Effector memory CD4-positive, alpha-beta T cell (primary cell): ENCODE measurements around the gene SORCS2.
A peak's percentile ranks its signal among the peaks of the same experiment; 100 is the strongest.

Experiments used
- DNase-seq, 3 donors: peaks; one replicate each; pipeline ENCODE4 v3.0.0-alpha.2; 2020
- H3K27ac ChIP-seq: 2 replicates; pipeline ENCODE4 v1.7.0; 2013; ENCODE audit warnings: mild to moderate bottlenecking, low read length, moderate library complexity; ENCODE audit not compliant: insufficient read depth, poor library complexity, severe bottlenecking
- H3K27me3 ChIP-seq: replicated peaks from 2 replicates; pipeline ENCODE4 v1.7.0; 2013; ENCODE audit warnings: mild to moderate bottlenecking, low read length; ENCODE audit not compliant: insufficient read depth, control insufficient read depth, poor library complexity, severe bottlenecking
- H3K36me3 ChIP-seq: 2 replicates; pipeline ENCODE4 v1.7.0; 2013; ENCODE audit warnings: mild to moderate bottlenecking, low read length, moderate library complexity; ENCODE audit not compliant: control insufficient read depth, insufficient read depth
- H3K4me1 ChIP-seq: 2 replicates; pipeline ENCODE4 v1.7.0; 2013; ENCODE audit warnings: low read length, mild to moderate bottlenecking; ENCODE audit not compliant: control insufficient read depth, insufficient read depth, poor library complexity, severe bottlenecking
- H3K4me3 ChIP-seq: 2 replicates; pipeline ENCODE4 v1.7.0; 2013; ENCODE audit warnings: low read length, low read depth, mild to moderate bottlenecking; ENCODE audit not compliant: insufficient read depth, poor library complexity, severe bottlenecking
- H3K9me3 ChIP-seq: 2 replicates; pipeline ENCODE4 v1.7.0; 2013; ENCODE audit warnings: mild to moderate bottlenecking, low read length, moderate library complexity; ENCODE audit not compliant: control insufficient read depth

Gene SORCS2

DNA sequence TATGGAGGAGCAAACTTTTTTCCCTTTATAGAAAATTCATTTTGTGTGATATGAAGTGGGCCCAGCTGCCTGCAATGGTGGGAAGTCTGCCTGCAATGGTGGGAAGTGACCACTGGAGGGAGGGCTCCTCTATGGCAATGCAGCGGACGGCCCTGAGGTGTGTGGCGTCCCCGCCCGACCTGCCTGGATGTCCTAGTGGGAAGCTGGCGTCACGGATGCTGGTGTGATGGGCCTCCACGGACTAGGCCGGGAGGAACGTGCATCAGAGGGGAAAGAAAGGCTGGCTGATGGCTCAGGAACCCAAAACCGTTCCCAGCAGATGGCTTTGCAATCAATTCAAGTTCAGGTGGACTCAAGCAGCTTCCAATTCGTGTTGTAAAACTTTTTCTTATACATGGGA, 569.4 kb downstream of the SORCS2 start:
- peak in 1 of 3 donors; percentile 15 for DNase-seq
- peaks cover 14% of the 10 kb centered on the region for H3K4me1 ChIP-seq
- no peak overlapping the region for H3K4me3 ChIP-seq
- H3K27ac ChIP-seq: no peak overlapping the region
- H3K9me3 ChIP-seq: no peaks in the 10 kb centered on the region
- no peaks in the 10 kb centered on the region for H3K27me3 ChIP-seq
- H3K36me3 ChIP-seq: peaks cover 12% of the 10 kb centered on the region

DNA sequence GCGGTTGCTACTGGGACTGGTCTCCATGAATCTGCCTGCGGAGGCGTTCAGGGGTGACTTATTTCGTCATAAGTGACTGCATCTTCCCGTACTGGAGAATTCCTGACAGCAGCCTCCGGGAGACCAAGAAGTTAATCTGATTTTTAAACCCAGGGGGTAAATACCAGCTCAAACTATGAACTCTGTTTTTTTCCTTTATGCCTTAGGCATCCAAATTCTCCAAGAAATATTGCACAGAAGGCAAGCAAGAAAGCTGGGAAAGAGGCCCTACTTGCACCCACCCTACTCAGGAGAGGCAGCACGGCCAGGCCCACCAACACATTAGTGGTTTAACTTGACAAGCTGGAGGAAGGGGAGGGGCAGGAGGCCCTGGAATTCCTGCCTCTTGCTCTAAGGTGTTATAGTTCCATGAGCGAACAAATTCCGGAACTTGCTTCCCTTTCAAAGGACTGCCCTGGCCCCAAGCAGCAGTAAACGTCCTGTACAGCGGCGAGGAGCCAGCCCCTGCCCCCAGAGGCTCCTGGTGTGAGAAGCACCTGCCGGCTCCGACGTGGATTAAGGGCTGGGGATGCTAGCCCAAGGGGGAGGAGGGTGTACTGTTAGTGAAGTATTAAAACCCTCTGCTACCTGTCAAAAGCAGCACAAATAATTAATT, 570.2 kb downstream of the SORCS2 start:
- H3K36me3 ChIP-seq: peaks cover 12% of the 10 kb centered on the region
- no peak overlapping the region for H3K27ac ChIP-seq
- peaks cover 14% of the 10 kb centered on the region for H3K4me1 ChIP-seq
- H3K4me3 ChIP-seq: no peak overlapping the region
- no peaks in the 10 kb centered on the region for H3K9me3 ChIP-seq
- no peak for DNase-seq
- H3K27me3 ChIP-seq: no peaks in the 10 kb centered on the region

DNA sequence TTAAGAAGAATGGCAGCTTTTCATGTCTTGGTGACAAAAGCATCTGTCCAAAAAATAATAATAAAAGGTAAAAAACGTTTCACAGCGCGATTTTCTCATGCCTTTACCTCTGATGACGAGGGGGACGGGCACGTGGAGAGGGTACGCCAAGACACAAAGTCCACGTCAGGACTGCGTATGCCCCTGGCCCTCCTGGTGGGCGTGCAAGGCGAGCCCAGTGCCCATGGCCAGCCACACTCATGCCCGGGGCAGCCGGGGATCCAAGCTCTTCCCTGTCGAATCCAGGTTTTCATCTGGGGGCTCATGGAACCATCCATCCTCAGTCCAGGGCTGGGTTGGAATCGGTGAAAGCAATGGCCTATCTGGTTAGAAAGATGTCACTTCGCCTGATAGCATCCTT, 570.8 kb downstream of the SORCS2 start:
- DNase-seq: no peak
- no peaks in the 10 kb centered on the region for H3K27me3 ChIP-seq
- no peak overlapping the region for H3K27ac ChIP-seq
- no peaks in the 10 kb centered on the region for H3K9me3 ChIP-seq
- H3K36me3 ChIP-seq: peaks cover 12% of the 10 kb centered on the region
- no peak overlapping the region for H3K4me3 ChIP-seq
- H3K4me1 ChIP-seq: peaks cover 14% of the 10 kb centered on the region

DNA sequence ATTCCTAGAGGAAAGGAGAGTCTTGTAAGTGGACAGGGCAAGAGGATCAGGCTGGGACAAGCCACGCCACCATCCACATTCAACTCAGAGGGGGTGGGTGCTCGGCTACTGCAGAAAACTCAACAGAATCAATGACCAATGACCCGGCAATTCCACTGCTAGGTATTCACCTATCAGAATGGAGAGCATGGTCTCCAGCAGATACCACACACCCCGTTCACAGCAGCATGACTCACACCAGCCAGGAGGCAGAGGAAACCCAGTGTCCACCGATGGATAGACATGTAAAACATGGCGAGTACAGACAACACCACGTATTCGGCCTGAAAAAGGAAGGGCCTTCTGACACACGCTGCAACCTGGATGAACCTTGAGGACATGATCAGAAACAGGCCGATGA, 571.5 kb downstream of the SORCS2 start:
- Histone ChIP-seq H3K27me3 (no peaks in the 10 kb centered on the region), H3K4me1 (peaks cover 9% of the 10 kb centered on the region), H3K36me3 (peaks cover 14% of the 10 kb centered on the region), H3K9me3 (no peaks in the 10 kb centered on the region), H3K4me3 (no peak overlapping the region), H3K27ac (no peak overlapping the region)
- DNase-seq: no peak

DNA sequence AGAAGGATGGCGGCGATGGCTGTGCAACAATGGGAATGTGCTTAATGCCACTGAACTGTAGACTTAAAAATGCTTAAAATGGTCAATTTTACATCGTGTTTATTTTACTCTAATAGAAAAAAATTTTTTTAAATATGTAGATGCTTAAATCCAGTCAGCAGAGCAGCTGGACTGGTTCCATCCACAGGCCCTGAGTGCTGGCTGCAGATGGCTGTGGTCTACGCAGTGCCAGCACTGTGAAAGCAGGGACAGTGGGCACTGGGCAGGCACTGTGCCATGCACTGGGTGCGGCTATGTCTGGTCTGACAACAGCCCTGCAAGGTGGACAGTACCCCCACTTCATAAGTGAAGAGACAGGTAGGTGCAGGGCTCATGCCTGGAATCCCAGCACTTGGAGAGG, 572.1 kb downstream of the SORCS2 start:
- Histone ChIP-seq H3K36me3 (peaks cover 19% of the 10 kb centered on the region), H3K4me3 (no peak overlapping the region), H3K27me3 (no peaks in the 10 kb centered on the region), H3K27ac (no peak overlapping the region), H3K4me1 (peaks cover 9% of the 10 kb centered on the region), H3K9me3 (no peaks in the 10 kb centered on the region)
- DNase-seq: no peak

DNA sequence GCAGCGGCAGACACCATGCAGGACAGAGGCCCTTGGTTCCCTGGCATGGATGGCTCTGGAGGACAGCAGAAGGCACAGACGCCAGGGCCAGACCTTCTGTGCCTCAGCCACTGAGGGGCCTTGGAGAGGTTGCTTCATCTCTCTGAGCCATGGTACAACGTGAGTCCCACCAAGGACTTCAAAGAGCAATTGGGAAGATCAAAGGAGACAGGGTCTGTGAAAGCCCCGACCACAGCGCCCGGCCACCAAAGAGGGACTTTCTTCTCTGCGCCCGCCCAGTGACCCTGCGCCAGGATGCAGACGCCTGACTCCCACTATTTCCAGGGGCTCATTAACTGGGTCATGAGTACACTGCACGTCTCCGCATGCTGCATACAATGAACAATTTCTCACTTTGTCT, 573.3 kb downstream of the SORCS2 start:
- DNase-seq: no peak
- no peaks in the 10 kb centered on the region for H3K27me3 ChIP-seq
- peaks cover 19% of the 10 kb centered on the region for H3K36me3 ChIP-seq
- H3K9me3 ChIP-seq: no peaks in the 10 kb centered on the region
- peaks cover 3% of the 10 kb centered on the region for H3K4me1 ChIP-seq
- H3K27ac ChIP-seq: no peak overlapping the region
- no peak overlapping the region for H3K4me3 ChIP-seq

DNA sequence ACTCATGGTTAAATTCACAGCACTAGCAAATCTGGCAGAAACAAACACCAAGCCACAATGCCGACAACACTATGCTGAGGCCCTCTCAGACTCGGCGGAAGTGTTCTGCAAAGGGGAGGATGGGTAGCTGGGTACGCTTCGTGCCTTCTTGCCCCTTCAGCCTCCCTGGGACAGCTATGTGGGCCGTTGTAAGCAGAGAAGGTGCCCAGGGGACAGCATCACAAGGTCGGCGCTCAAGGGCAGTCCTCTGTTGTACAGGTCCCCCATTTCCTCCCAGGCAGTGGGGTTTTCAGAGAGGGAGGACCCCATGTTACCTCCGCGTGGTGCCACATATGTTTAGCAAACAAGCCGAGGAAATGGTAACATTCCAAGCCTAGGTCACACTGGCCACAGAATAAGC, 573.7 kb downstream of the SORCS2 start:
- DNase-seq: no peak
- H3K27ac ChIP-seq: no peak overlapping the region
- peaks cover 19% of the 10 kb centered on the region for H3K36me3 ChIP-seq
- no peaks in the 10 kb centered on the region for H3K9me3 ChIP-seq
- no peak overlapping the region for H3K4me3 ChIP-seq
- H3K27me3 ChIP-seq: no peaks in the 10 kb centered on the region
- H3K4me1 ChIP-seq: peaks cover 7% of the 10 kb centered on the region

DNA sequence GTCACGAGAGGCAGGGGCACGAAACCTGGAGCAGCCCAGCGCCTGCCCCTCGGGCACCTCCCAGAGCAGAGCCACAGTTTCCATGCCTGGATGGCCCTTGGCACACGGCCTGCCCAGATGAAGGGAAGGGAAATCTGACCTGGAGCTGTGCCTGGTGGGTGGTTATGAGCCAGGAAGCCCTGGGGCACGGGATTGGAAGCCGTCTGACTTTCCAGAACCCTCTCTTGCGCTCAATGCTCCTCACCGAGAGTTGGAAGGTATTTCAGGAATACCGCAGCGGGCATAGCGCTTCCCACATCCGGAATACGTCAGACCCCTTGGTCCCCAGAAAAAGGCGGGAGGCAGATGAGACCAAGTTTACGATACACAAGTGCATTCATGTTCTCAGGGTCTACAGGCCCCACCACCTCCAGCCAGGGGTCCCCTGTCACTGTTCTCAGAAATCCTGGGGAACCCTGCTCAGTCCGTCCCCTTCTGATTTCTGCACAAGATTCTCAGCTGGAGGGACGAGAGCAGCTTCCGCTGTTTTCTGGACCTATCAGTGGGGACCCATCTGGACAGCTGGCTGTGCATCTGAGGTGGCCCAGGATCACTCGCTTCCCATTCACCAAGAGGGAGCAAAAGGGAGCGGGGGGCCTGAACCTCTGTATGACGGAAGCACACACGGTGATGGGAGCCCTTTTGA, 574.5 kb downstream of the SORCS2 start:
- peaks cover 10% of the 10 kb centered on the region for H3K4me1 ChIP-seq
- no peak overlapping the region for H3K4me3 ChIP-seq
- H3K9me3 ChIP-seq: no peaks in the 10 kb centered on the region
- no peaks in the 10 kb centered on the region for H3K27me3 ChIP-seq
- H3K36me3 ChIP-seq: peaks cover 19% of the 10 kb centered on the region
- DNase-seq: no peak
- H3K27ac ChIP-seq: no peak overlapping the region

DNA sequence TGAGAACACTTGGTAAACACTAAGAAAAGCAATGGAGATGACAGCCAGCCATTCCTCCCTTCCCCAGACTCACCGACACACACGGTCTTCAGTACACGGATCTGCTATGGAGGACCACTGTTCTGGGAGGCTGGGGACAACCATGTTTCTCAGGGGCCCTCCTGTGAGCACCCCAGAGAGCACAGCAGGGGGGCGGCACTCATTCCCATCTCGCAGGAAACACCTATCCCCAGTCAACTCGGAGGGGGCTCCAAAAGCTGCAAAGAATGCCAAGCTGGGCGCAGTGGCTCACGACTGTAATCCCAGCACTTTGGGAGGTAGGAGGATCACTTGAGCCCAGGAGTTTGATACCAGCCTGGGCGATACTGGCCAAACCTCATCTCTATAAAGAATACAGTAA, 575.2 kb downstream of the SORCS2 start:
- no peak for DNase-seq
- peaks cover 10% of the 10 kb centered on the region for H3K4me1 ChIP-seq
- H3K27ac ChIP-seq: no peak overlapping the region
- H3K36me3 ChIP-seq: peaks cover 22% of the 10 kb centered on the region
- H3K4me3 ChIP-seq: no peak overlapping the region
- H3K9me3 ChIP-seq: no peaks in the 10 kb centered on the region
- H3K27me3 ChIP-seq: no peaks in the 10 kb centered on the region

DNA sequence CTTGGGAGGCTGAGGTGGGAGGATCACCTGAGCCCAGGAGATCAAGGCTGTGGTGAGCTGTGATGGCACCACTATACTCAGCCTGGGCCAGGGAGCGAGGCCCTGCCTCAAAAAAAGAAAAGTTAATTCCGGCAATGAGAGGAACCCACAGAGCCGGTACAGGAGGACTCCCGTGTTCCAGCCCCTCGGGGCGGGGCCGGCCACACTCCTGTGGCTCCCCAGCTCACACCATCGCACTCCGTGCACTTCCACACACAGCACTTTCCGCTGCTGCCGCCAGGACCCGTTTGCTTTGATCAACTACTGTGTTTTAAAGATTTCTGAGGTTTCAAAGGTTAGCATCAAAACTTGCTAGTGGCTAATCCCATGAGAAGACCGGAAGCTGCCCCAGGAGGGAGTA, 575.6 kb downstream of the SORCS2 start:
- Histone ChIP-seq H3K4me1 (peaks cover 10% of the 10 kb centered on the region), H3K27ac (no peak overlapping the region), H3K9me3 (no peaks in the 10 kb centered on the region), H3K27me3 (no peaks in the 10 kb centered on the region), H3K36me3 (peaks cover 22% of the 10 kb centered on the region), H3K4me3 (no peak overlapping the region)
- DNase-seq: no peak
